ENCODE results near the gene THRSP.
"Not testable (repeated sequence)": the region's sequence is repeated elsewhere in the genome, so short reads cannot be mapped to it uniquely, and the experiment has no call there.

Gene THRSP

GRCh38 chr11:78063440-78064181 is at the start of gene THRSP:
Gene THRSP, plus strand, starts transcription at chr11:78063861. Its CDS starts 21 bp downstream, at chr11:78063882.
- DNase-seq = no peak

DNA sequence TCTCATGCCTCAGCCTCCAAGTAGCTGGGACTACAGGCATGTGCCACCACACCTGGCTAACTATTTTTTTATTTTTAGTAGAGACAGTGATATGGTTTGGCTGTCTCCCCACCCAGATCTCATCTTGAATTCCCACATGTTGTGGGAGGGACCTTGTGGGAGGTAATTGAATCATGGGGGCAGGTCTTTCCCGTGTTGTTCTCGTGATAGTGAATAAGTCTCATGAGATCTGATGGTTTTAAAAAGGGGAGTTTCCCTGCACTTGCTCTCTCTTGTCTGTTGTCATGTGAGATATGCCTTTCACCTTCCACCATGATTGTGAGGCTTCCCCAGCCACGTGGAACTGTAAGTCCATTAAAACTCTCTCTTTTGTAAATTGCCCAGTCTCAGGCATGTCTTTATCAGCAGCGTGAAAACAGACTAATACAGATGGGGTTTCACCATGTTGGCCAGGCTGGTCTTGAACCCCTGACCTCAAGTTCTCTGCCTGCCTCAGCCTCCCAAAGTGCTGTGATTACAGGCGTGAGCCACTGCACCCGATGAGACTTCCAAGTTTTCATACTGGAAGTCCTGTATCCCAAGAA is 48.6 kb upstream of the THRSP start:
- DNase-seq = not testable (repeated sequence)

- no peak for DNase-seq
These were observed 47.8 kb upstream of the THRSP start for GRCh38 chr11:78015878-78016277.

DNA sequence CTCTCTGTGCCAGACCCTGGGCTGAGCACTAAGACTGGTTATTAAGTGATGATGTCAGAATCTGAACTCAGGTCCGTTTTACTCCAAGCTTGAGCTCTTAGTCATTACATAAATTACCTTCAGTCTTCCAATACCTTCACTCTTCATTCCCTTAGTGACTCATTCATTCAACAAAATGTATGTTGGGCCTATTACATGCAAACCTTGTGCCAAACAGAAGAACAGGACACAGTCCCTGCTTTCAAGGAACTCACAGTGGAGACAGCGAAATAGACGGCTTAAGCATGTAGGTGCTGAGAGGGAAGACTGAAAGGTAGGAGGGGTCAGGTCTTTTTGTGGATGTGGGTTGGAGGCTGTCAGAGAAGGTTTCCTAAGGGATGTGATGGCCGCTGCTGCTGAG is 43.9 kb upstream of the THRSP start:
- DNase-seq = no peak

- no peak for DNase-seq
These were observed 43.4 kb upstream of the THRSP start for GRCh38 chr11:78020246-78020645.

DNA sequence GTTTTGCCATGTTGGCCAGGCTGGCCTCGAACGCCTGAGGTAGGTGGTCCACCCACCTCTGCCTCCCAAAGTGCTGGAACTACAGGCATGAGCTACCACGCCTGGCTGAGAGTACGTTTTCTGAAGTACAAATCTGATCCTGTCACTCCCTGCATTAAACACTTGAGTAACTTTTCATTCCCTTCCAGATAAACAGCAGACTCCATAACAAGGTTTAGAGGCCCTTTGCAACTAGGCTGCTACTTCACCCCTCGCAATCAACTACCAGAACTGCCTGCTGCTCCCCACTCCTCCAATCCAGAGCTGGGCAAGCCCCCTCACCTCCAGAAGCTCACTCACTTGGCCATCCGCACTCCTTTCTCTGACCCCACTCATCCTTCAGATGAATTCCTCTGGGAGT is 42.0 kb upstream of the THRSP start:
- DNase-seq = no peak

- DNase-seq = no peak
These were observed 41.0 kb upstream of the THRSP start, which contains the start of gene KCTD14 for GRCh38 chr11:78022397-78023396. Gene KCTD14, minus strand, starts transcription at chr11:78023276. Its CDS starts 27 bp downstream, at chr11:78023249.

DNA sequence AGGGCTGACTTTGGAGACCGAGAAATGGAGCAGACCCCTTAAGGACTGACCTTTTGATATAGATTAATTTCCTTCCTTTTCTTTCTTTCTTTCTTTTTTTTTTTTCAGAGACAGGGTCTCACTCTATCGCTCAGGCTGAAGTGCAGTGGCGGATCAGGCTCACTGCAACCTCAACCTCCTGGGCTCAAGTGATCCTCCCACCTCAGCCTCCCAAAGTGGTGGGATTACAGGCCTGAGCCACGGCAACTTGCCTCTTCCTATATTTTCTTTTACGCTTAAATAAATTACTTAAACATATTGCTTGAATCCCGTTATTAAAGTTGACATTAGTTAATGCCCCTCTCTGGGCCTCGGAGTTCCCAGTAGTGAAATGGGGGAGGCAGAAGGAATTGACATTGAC is 40.2 kb upstream of the THRSP start:
- no peak for DNase-seq

DNA sequence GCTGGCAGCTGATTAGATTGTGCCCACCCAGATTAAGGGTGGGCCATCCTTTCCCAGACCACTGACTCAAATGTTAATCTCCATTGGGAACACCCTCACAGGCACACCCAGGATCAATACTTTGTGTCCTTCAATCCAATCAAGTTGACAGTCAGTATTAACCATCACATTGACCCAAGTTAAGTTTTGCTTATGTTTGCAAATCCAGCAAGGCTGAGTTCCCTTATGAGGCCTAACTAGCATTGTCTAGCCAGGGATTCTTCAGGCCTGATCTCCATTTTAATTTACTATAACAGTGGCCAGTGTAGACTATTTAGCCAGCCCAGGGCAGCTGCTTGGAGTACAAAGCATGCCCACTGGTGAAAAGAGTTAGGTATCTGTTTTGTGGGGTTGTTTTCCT is 38.3 kb upstream of the THRSP start:
- DNase-seq = no peak

- DNase-seq = no peak
These were observed 35.9 kb upstream of the THRSP start for GRCh38 chr11:78027759-78028158.

DNA sequence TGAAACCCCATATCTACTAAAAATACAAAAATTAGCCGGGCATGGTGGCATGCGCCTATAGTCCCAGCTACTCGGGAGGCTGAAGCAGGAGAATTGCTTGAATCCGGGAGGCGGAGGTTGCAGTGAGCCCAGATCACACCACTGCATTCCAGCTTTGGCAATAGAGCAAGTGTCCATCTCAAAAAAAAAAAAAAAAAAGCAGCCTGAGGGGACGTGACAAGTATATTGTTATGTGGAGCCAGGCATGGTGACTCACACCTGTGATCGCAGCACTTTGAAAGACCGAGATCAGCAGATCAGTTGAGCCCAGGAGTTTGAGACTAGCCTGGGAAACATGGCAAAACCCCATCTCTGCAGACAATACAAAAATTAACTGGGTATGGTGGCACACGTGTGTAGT is 35.2 kb upstream of the THRSP start:
- DNase-seq = not testable (repeated sequence)

DNA sequence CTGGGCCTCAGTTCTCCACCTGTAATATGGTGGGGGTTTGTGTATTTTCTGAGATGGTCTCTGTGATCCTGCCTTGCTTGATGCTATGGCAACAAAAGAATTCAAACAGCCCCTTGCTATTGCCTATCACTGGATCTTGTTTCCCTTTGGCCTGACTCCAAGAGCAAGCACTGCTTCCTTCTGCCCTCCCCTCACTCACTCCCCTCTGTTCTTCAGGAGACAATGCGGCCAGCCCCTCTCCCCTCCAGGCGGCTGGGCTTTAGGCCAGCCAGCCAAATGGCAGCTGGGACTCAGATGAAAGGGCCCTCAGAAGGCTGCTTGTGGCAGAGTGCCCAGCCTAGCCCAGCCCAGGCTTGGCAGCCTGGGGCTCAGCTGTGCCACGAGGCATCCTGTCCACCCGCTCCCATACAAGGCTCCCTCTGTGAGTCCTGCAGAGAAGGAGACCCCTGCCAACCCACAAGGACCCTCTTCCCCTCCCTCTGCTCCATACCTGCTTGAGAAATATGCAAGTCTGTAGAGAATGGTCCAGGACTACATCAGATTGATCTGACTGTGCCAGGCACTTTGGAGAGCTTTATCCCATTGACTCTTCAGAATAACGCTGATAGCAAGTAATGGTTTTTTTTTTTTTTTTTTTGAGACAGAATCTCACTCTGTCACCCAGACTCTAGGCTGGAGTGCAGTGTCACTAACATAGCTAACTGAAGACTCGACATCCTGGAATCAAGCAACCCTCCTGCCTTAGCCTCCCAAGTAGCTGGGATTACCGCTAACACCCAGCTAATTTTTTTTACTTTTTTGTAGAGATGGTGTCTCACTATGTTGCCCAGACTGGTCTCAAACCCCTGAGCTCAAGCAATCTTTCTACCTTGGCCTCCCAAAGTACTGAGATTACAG is 33.0 kb upstream of the THRSP start:
- no peak for DNase-seq

DNA sequence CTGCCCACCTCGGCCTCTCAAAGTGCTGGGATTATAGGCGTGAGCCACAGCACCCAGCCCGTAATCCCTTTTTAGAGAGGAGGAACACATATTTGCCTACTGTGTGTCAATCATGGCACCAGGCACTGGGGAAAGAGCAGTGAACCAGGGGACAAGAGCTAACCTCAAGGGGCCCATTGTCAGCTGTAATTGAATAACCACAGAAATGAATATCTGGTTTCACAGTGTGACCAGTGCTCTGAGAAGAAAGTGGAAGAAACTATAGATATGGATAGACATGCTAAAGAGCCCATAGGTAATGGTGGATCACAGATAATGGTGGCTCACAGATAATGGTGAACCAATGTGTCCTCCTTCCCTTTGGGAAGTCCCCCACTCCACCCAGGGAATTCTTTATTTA is 32.0 kb upstream of the THRSP start:
- no peak for DNase-seq

DNA sequence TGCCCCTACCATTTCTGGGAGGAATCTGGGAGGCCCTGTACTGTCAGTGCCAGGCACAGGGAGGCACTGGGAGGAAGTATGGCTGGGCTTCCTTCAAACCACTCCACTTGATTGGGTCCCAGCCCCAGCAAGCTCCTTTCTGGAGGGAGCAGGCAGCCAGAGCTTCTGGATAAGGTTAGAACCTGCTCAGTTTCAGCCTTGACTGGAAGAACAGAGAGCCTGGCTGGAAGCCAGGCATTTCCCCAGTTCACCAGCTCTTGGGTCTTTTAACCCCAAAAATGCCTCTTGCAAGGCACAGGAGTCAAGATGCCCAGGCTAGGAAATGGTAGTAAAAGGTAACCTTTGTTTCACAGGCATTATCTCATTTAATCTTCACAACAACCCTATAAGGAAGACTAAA is 31.6 kb upstream of the THRSP start:
- no peak for DNase-seq

DNA sequence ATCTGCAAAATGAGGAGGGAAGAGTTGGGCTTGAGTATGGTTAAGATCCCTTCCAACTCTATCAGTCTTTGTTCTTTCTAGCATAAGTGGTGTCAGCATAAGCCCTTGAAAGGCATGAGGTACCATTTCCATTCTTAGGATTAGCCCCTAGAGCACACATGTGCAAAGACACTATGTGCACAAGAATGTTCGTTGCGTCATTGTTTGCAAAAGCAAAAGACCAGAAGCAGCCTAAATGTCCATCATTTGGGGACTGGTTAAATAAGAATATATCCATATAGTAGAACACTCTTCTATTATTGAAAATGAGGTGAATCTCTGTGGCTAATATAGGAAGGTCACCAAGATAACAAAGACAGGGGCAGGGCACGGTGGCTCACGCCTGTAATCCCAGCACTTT is 30.6 kb upstream of the THRSP start:
- no peak for DNase-seq

- DNase-seq = no peak
These were observed 29.0 kb upstream of the THRSP start for GRCh38 chr11:78034623-78035022.

GRCh38 chr11:78036313-78036712 is 27.3 kb upstream of the THRSP start:
- no peak for DNase-seq

- no peak for DNase-seq
These were observed 26.6 kb upstream of the THRSP start for GRCh38 chr11:78037056-78037455.

GRCh38 chr11:78037825-78038620 is 25.6 kb upstream of the THRSP start:
- DNase-seq = no peak

- no peak for DNase-seq
These were observed 24.9 kb upstream of the THRSP start for GRCh38 chr11:78038697-78039313.

- DNase-seq = no peak
These were observed 24.2 kb upstream of the THRSP start for GRCh38 chr11:78039391-78039918.
